Measurements from ENCODE around the gene AGFG2. TPM values are rescaled to one million over a fixed set of nuclear protein-coding genes. Genes with fewer than 3 reads are reported as not detected.

The AGFG2 gene
- total RNA-seq, 2 donors from 2014 or later: 20.4 to 24.6 TPM

- DNase-seq: no peak
- Histone ChIP-seq H3K27ac (no peak overlapping the region), H3K4me3 (no peak overlapping the region), H3K9me3 (no peaks in the 10 kb centered on the region), H3K36me3 (replicated peaks in 1 of 2; ENCODE audit: insufficient read depth in 1 of 2, low read depth in 2 of 2) (peaks cover 12 to 23% of the 10 kb centered on the region in 2 donors), H3K4me1 (peaks cover 17% of the 10 kb centered on the region), H3K27me3 (no peaks in the 10 kb centered on the region)
- no peak for ATAC-seq
- 92 to 100% methylated on average over 2 of the region's 2 CpGs for WGBS, 2 donors
- TF ChIP-seq CTCF (IDR thresholded peaks at IDR 0.05) (no peak), POLR2A (IDR thresholded peaks at IDR 0.05) (no peak)
- intact Hi-C loops (cut with DNase I): no loop called here
These were observed 13.5 kb downstream of the AGFG2 start for GRCh38 chr7:100552532-100552931.

GRCh38 chr7:100553032-100553431 is 14.0 kb downstream of the AGFG2 start:
- intact Hi-C loops (cut with DNase I): no loop called here
- DNase-seq: no peak
- no peaks in the 10 kb centered on the region for H3K9me3 ChIP-seq
- peaks cover 12% of the 10 kb centered on the region for H3K4me1 ChIP-seq
- TF ChIP-seq POLR2A (IDR thresholded peaks at IDR 0.05): no peak
- TF ChIP-seq CTCF (IDR thresholded peaks at IDR 0.05): no peak
- no peak overlapping the region for H3K27ac ChIP-seq
- no peak overlapping the region for H3K4me3 ChIP-seq
- H3K27me3 ChIP-seq: no peaks in the 10 kb centered on the region
- 93 to 96% methylated on average over 3 of the region's 3 CpGs for WGBS, 2 donors
- H3K36me3 ChIP-seq (replicated peaks in 1 of 2; ENCODE audit: insufficient read depth in 1 of 2, low read depth in 2 of 2): peaks cover 12 to 23% of the 10 kb centered on the region in 2 donors
- no peak for ATAC-seq

GRCh38 chr7:100555701-100556100 is 16.7 kb downstream of the AGFG2 start:
- no peak overlapping the region for H3K27ac ChIP-seq
- ATAC-seq (no peak), DNase-seq (no peak)
- H3K36me3 ChIP-seq (replicated peaks in 1 of 2; ENCODE audit: insufficient read depth in 1 of 2, low read depth in 2 of 2): peaks cover 12 to 24% of the 10 kb centered on the region in 2 donors
- H3K27me3 ChIP-seq: no peaks in the 10 kb centered on the region
- intact Hi-C loops (cut with DNase I): no loop called here
- H3K9me3 ChIP-seq: no peaks in the 10 kb centered on the region
- TF ChIP-seq POLR2A (IDR thresholded peaks at IDR 0.05) (no peak), CTCF (IDR thresholded peaks at IDR 0.05) (no peak)
- no peak overlapping the region for H3K4me3 ChIP-seq
- H3K4me1 ChIP-seq: peaks cover 12% of the 10 kb centered on the region
- 77 to 82% methylated on average over 5 of the region's 5 CpGs for WGBS, 2 donors

GRCh38 chr7:100556541-100556940 is 17.5 kb downstream of the AGFG2 start:
- Histone ChIP-seq H3K27ac (no peak overlapping the region), H3K9me3 (no peaks in the 10 kb centered on the region), H3K4me1 (peaks cover 12% of the 10 kb centered on the region), H3K27me3 (no peaks in the 10 kb centered on the region), H3K4me3 (no peak overlapping the region), H3K36me3 (replicated peaks in 1 of 2; ENCODE audit: insufficient read depth in 1 of 2, low read depth in 2 of 2) (peaks cover 12 to 24% of the 10 kb centered on the region in 2 donors)
- WGBS, 2 donors: 64 to 78% methylated on average over 4 of the region's 4 CpGs
- no peak for ATAC-seq
- TF ChIP-seq CTCF (IDR thresholded peaks at IDR 0.05): no peak
- no peak for TF ChIP-seq POLR2A (IDR thresholded peaks at IDR 0.05)
- intact Hi-C loops (cut with DNase I): no loop called here
- DNase-seq: no peak

- Histone ChIP-seq H3K4me3 (no peak overlapping the region), H3K4me1 (peaks cover 16% of the 10 kb centered on the region), H3K27me3 (no peaks in the 10 kb centered on the region), H3K9me3 (no peaks in the 10 kb centered on the region), H3K27ac (peak overlapping the region; percentile 51 to 69 (median 56)), H3K36me3 (replicated peaks in 1 of 2; ENCODE audit: insufficient read depth in 1 of 2, low read depth in 2 of 2) (peaks cover 6 to 15% of the 10 kb centered on the region in 2 donors)
- DNase-seq: no peak
- WGBS, 2 donors: 65 to 69% methylated on average over 4 of the region's 4 CpGs
- TF ChIP-seq CTCF (IDR thresholded peaks at IDR 0.05) (no peak), POLR2A (IDR thresholded peaks at IDR 0.05) (no peak)
- ATAC-seq: no peak
- intact Hi-C loops (cut with DNase I): no loop called here
These were observed 20.1 kb downstream of the AGFG2 start for GRCh38 chr7:100559127-100559526.
